HT-29 (cell line): Measurements from ENCODE around the gene KIFAP3. TPM values are rescaled to one million over a fixed set of nuclear protein-coding genes. Genes with fewer than 3 reads are reported as not detected.
"Not testable (repeated sequence)": the region's sequence is repeated elsewhere in the genome, so short reads cannot be mapped to it uniquely, and the experiment has no call there.

Source experiments
- DNase-seq: peaks from one replicate; pipeline ENCODE4 v3.0.0-alpha.2; 2015; ENCODE audit warnings: low spot score
- total RNA-seq: library from RNA; depleted of rRNA; stranded (reverse); fragments of >200 nt; shearing (Covaris generic); gene quantifications from 2 replicates; pipeline ENCODE4 v1.2.3, GENCODE V29; 2014

Gene KIFAP3
- total RNA-seq, 1 experiment from 2014 or later = 3.5 TPM

DNA sequence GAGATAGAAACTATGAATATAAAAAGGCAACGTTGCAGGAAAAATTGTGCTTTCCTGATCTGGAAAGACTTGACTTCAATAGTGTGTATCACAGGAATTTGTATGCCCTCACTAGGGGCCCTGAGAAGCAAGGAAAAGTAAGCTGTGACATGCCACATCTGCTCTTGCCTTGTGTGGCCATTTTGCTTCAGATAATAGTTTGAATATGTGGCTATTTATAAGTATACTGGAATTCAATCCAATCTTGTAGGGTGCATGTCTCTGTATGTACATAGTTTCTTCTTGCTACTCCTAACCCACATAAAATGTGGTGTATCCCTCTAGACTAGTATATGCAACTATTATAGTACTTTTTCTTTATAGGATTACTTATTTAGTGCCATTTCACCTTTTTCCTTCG is 149.7 kb downstream of the KIFAP3 start:
- DNase-seq = no peak

DNA sequence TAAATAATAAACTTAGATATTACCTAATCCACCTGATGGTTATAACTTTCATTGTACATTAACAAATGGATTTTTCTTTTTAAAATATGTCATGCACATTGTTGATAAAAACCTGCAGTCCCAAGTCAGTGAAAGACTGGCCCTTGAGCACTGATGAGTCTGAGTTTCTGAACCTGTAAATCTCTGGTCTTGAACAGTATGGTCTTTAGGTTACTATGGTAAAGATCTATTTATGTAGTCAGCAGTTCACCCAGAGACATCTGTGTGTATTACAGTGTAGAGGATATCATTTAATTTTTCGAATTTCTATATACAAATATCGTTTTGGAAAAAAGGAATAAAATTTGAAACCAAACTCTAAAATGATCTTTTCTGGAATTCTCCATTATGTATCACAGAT is 150.4 kb downstream of the KIFAP3 start:
- DNase-seq = no peak

DNA sequence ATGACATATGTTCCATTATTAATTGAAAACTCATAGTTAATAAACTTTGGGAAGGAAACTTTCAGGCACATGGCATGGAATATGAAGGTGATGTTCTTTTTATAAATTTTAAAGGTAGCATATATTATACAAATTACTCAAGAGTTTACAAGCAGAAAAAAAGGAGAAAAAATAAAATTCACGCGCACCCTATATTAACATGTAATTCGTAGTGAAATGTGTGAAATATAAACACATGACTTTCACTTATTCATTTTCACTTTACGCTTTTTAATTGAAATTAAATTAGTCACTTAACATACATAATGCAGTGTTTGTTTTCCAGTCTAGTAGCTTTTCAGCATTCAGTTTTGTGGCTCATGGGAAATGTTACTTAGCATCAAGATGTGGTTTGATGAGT is 153.4 kb downstream of the KIFAP3 start:
- DNase-seq = no peak

DNA sequence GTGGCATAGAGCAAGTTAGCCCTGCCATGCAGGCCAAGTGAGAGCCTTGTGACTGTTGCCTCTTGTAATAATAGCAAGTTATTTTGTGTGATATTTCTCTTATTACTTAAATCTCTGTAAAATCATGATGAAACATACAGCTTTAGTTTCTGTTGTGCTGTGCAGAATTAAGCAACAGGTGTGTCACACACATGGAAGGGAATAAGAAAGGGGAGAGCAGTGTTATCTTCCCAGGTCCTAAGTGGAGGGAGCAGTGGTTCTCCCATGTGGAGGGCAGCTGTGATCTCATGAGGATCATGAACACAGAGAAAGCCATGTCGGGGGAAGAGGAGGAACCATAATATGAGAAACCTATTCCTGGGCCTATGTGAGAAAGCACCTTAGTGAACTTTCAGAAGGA is 155.6 kb downstream of the KIFAP3 start:
- DNase-seq = no peak

DNA sequence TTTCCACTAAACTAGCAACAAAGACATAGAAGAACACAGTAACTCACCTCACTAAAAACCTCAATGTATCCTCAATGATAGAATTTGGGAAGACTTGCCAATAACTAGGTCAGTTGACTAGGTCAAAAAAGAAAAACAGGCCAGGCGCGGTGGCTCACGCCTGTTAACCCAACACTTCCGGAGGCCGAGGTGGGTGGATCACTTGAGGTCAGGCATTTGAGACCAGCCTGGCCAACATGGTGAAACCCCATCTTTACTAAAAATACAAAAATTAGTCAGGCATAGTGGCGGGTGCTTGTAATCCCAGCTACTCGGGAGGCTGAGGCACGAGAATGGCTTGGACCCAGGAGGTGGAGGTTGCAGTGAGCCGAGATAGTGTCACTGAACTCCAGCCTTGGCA is 156.3 kb downstream of the KIFAP3 start:
- not testable (repeated sequence) for DNase-seq

DNA sequence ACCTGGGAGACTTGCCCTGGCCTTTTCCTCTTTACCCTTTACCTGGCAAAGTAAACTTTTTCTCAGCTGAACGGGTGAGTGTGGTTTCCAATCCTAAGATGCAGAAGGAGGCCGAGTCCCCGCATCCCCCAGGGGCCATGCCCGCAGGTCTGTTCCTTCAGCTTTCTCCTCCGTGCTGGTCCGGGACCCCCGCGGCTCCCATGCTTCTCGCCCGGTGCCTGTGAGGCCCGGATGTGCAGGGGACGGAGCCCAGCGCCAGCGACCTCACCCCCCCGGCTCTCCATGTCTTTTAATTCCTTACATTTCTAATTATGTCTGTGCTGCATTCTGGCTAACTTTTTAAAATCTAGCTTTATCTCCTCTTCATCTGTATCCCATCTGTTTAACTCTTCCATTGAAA is 159.3 kb downstream of the KIFAP3 start:
- DNase-seq = no peak

DNA sequence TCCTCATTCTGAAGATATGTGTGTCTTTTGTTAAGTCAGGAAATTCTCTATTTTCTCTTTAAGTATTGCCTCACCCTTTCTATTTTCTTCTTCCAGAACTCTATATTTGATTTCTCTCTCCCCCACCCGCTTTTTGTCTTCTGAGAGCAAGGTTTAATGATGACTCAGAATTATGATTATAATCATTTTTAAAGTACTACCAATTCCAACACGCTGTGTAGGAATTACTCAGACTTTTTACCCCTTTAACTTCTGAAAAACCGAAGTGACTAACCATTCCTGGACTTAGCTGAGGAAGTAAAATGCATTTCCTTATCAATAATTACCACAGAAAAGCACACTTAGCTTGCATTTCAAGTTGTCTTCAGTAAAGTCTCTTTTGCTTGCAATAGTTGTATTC is 160.0 kb downstream of the KIFAP3 start:
- DNase-seq = peak; percentile 36

DNA sequence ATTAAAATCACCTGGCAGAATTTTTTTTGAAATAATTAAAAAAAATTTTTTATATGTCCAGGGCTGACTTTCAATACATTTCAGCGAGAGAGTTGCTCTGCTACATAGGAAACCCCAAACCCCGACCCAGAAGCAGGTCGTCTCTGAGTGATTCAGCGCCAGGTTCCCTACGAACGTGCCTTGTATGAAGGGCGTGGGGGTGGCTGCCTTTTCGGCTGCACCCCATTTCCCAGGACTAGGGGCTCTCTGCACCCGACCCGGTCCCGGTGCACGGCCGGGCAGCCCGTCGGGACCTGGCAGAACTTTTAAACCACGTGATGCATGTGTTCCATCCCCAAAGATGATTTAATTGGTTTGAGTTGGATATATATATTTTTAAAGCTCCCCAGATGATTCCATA is 165.0 kb downstream of the KIFAP3 start:
- DNase-seq = no peak

DNA sequence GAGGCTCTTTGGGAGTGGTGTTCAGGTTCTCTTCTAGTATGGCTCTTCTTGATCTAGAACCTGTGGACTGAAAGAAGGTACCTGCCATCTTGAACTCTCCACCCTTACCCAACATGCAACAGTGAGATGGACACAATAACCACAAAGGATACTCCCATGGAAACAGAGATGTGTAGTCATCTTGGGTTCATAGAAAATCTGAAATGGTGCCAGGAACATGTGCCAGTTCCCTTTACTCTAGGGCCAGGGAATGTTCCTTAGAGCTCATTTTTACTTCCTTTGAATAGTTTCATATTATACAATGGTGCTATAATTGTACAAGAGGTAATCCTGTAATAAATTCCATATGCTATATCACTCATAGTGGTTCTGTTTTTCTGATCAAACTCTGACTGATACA is 167.6 kb downstream of the KIFAP3 start:
- DNase-seq = no peak

DNA sequence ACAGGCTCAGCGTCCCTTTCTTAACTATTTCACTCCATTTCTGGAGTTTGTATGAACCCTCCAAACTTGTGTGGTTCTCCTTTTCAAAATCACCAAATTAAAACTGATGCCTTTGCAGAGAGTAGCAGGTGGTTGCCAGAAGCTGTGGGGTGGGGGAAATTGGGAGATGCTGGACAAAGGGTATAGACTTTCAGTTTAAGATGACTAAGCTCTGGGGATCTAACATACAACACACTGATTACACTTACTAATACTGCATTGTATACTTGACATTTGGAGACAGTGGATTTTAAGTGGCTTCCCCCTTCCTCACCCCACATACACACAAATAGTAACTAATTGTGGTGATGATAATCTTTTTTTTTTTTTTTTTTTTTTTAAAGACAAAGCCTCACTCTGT is 169.7 kb downstream of the KIFAP3 start:
- DNase-seq = no peak

DNA sequence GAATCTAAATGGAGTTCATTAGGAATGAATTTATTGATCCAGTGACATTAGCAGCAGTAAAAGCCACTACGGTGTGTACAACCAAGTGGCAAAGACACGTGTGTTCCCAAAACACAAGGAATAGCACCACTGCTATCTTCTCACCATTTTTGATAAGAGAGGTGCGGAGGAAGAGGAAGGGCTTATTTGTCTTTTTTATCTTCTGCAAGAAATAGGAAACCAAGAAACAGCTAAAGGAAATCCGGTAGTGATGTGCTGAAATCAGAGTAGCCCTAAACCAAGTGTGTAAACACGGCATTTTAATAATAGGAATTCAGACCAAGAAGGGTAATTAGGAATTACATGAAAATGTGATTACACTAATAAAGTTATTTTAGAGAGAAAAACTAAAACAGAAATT is 171.7 kb downstream of the KIFAP3 start:
- DNase-seq = no peak

DNA sequence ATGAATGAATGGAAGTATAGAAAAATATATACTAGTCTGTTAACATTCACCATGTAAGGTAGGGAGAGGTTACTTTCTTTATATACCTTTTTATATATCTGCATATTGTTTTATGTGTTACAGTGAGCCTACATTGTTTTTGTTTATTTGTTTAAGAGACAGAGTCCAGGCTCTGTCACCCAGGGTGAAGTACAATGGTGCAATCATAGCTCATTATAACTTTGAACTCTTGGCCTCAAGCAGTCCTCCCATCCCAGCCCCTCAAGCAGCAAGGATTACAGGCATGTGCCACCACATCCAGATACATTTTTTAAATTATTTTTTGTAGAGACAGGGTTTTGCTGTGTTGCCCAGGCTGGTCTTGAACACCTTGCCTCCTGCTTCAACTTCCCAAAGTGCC is 173.4 kb downstream of the KIFAP3 start:
- no peak for DNase-seq

DNA sequence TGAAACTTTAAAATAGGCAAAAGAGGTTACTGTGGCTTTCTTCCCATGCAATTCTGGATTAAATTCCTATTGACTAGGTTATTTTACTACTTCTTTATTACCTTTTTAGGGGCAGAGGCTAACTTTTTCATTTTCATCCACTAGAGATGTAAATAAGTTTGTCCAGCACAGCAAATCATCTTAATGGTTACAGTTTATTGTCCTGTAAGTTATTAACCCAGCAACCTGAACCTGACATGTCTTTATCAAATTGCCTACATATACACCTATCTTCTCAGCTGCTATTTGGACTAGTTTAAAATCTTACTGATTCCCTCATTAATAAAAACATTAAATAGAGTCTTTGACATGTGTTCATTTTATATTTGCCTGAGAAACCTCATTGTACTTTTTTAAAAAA is 173.9 kb downstream of the KIFAP3 start:
- no peak for DNase-seq

DNA sequence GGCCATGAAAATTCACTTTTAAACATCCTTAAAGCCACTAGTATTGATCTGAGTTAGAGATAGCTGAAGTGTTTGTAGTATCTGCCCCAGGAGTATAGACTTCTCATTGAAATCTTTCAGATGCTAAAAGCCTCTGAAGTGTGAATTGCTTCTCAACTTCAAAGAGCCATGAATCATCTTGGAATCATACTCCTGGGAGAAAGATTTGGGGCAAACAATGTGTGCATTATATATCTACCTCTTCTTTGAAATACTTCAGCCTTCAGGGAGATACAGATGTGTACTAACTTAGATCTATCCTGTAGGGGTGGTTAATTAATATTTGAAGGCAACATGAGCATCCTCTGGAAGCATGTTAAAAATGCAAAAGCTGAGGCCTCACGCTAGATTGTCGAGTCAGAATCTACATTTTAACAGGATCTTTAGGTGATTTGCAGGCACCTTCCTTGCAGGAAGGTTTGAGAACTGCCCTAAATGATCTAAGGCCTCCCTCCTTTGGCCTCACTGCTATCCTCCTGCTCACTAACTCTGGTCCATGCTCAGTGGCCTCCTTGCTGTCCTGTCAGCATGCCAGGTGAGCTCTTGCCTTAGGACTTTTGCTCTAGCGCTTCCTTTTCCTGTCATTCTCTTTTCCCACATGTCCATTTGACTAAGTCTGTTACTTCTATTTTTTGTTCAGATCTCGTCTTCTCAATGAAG is 174.8 kb downstream of the KIFAP3 start:
- DNase-seq = no peak

DNA sequence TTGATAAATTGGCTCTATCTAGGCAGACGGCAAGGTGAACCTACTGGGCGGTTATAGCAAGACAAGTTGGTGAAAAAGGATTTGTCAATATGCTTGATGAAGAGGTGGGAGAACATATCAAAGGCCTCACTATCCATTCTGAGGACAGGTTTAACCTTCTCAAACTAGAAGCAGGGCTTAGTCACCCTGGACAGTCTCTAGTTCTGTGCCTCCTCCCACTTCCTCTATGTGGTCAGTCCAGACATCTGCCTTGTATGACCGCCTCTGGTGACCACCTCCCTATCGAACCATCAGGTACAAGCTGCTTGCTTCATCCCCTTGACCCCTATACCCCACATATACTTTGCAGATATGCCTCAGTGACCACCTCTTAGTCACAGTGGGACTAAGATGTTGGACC is 178.5 kb downstream of the KIFAP3 start:
- DNase-seq = no peak

DNA sequence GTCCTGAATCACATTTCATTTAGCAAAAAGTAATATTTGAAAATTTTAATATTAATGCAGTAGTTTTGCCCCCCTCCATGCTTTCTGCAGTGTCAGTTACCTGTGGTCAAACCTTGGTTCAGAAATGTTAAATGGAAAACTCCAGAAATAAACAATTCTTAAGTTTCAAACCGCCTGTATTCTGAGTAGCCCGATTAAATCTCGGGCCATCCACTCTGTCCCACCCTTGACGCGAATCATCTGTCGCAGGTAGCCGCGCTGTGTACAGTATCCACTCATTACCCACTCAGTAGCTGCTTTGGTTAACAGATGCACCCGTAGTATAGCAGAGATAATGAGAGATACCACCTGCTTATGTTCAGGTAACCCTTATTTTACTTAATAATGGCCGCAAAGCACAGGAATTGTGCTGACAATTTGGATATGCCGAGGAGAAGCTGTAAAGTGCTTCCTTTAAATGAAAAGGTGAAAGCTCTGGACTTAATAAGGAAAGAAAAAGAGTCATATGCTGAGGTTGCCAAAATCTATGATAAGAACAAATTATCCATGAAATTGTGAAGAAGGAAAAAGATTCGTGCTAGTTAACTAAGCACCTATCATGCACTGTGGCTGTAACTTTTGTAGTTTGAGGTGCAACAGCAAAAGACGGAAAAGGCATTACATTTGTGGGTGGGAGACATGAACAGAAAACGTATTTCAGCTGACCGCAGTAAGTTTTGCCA is 179.9 kb downstream of the KIFAP3 start:
- no peak for DNase-seq

DNA sequence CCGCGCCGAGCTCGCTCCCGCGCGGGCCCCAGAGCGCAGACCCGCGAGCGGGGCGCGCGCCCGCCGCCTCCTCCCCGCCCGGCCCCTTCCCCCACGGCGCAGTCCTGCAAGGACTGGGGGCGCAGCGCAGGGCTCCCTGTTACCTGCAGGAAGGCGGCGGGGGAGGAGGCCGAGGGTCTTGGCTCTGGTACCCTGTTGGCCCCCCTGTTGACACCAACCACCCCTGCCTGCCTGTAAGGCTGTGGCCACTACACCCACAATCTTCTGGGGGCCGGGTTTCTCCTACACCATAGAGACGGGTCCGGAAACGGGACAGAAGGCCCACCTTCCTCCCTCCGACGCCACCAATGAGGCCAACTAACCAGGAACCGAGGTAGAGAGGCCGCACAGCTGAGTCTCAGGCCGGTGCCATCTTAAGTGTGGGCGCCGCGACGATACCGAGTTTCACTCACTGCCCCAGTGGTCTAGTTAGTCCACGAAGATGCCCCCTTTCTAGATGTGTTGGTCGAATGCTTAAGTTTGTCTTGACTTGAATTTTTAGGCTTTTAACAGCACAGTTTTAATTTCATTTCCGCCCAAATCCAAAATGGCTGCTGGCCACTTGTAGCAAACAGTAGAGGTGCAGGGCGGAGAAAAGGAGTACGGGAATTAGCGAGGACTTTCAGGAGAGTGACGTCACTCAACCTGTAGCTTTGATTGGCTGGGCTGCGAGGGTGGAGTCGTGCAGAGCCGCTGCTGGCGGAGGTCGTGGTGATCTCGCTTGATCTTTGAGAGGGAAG is 180.7 kb downstream of the KIFAP3 start, which contains the start of gene SCYL3:
Gene SCYL3, minus strand, starts transcription at position 252 of the 779 bp plus-strand sequence. CDS start 5,056 bp downstream, outside the sequence.
- DNase-seq = peak; percentile 98

DNA sequence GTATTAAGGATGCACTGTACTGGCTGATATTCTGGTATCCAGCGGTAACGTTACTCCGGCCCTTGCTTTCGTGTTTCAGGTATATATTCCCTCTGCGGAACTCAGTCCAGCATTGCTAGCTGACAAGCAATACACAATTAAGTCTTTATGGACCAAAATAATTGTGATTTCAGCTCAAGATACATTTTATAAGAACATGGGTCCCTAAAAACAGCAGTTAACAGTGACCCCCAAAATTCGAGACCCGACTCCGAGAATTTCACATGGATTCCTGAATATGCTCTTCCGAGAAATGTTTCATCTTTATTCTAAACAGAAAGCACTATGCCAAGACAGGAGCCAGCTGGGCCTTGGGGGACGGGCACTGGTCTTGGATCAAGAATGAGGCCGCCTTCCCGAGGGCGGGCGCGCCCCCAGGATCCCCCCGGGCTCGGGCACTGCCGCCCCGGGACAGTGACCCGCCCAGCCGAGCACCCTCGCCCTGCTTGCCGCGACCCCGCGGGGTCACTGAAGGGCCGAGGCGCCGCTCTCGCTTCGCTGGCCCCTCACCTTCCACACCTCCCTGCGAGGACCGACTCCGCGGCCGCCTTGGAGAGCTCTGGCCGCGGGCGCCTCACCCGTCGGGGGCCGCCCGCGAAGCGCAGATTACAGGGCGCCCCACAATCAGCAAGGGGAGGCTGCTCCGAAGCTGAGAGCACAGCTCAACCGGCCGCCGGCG is 181.4 kb downstream of the KIFAP3 start:
- DNase-seq = peak; percentile 29

DNA sequence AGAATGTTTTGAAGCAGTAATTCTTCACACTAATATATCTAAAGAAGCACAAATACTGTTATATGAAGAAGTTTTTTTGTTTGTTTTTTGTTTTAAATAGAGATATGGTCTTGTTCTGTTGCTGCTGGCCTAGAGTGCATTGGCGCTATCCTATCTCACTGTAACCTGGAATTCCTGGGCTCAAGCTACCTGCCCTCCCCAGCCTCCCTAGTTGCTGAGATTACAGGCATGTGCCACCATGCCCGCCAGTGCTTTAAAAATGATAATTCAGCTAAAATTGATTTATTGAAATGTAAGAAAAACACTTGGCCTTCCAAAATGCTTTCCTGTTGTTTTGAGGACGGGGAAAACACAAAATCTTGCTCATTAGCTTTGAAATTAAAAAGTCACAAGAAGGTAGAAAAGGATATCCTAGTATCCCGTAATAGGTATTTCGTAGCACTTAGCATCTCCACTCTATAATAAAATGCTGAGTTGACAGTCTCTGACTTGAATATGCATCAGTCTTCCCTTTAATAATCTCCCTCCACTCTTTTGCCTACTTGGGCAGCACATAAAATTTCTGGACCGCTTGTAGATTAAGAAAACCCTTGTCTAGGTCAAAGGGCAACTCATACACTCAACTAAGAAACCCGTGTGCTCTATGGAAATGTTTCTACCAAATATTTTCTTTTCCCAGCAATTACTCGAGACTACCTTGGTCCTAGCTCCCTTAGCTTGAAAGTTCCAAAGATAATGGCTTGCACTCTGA is 182.1 kb downstream of the KIFAP3 start:
- DNase-seq = peak; percentile 45

DNA sequence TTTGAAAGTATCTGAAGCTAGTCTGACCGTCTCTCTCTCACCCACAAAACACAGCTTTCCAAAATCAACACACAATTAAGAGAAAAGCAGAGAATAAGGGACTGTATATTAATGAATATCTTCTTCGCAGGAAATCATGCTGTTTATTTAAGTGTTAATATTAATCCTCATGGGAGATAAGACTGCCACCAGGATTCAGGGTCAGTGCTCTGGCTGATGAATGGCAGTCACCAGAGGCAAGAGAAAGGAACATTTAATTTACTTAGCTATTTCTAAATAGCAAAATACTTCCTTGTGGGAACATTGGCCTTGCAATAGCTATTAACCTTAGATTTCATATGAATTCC is 183.0 kb downstream of the KIFAP3 start:
- DNase-seq = no peak
